K562 (cell line): Measurements from ENCODE around the gene UPK3A. TPM values are rescaled to one million over a fixed set of nuclear protein-coding genes. Genes with fewer than 3 reads are reported as not detected.

Source experiments
- ATAC-seq: fragments of 200-7000 bp; cut with Tn5 transposase; 3 replicates; pipeline ENCODE4 v1.9.1; 2020; ENCODE audit warnings: moderate library complexity
- BruUV-seq: library from RNA; stranded (reverse); fragments of 400-500 nt; replicated peaks from 2 replicates; lab custom pipeline; 2021; lab: Mats Ljungman, UMichigan
- CTCF ChIA-PET: fragments of 300-600 bp; formaldehyde crosslinking; extraction: SDS; loops from one replicate; lab custom pipeline; 2021; ENCODE audit warnings: low intra/inter-chr PET ratio; lab: Yijun Ruan, JAX
- POLR2A ChIA-PET: fragments of 300-600, 350-650 bp; sonication (Branson Sonifier 250); formaldehyde crosslinking; extraction: SDS; loops from one replicate; lab custom pipeline; 2021; ENCODE audit warnings: antibody characterized with exemption, inconsistent platforms; lab: Yijun Ruan, JAX
- DNase-seq, 4 experiments: peaks; one replicate each; pipeline versions ENCODE4 v3.0.0 to v3.0.0-alpha.2; 2011 to 2018; ENCODE audit warnings: low spot score in 3 of 4, mixed read lengths in 3 of 4; ENCODE audit errors: extremely low read depth in 1 of 4
- FAIRE-seq: peaks from 2 replicates; lab custom pipeline; 2011; peaks lifted over from hg19 to GRCh38; lab: Jason Lieb, UNC
- H2AFZ ChIP-seq: 2 replicates; pipeline ENCODE4 v1.6.0; 2011; ENCODE audit warnings: low read depth, low read length, control low read depth, inconsistent platforms
- H3K27ac ChIP-seq: fragments of 200-600 bp; 3 replicates; pipeline ENCODE4 v1.8.0; 2011; ENCODE audit warnings: low read depth, mild to moderate bottlenecking, control low read depth, inconsistent platforms, low read length, moderate library complexity, mixed read lengths; ENCODE audit errors: extremely low read depth
- H3K27me3 ChIP-seq, 2 experiments: fragments of 300-600 bp in 1 of 2; 2 replicates in 1 of 2; 3 replicates in 1 of 2; pipeline versions ENCODE4 v1.6.0 to v1.8.0; 2011; ENCODE audit warnings: inconsistent platforms in 2 of 2, low read length in 2 of 2, mild to moderate bottlenecking in 1 of 2, mixed read lengths in 1 of 2, moderate library complexity in 1 of 2; ENCODE audit not compliant: control insufficient read depth in 2 of 2, insufficient read depth in 2 of 2
- H3K36me3 ChIP-seq: fragments of 300-600 bp; 3 replicates; pipeline ENCODE4 v1.8.0; 2011; ENCODE audit warnings: mild to moderate bottlenecking, low read length, inconsistent platforms; ENCODE audit not compliant: control insufficient read depth, insufficient read depth
- H3K4me1 ChIP-seq, 2 experiments: fragments of 200-600 bp in 1 of 2; replicated peaks in 1 of 2; 2 replicates in 1 of 2; 3 replicates in 1 of 2; pipeline versions ENCODE4 v1.5.1 to v1.8.0; 2011; ENCODE audit warnings: inconsistent platforms in 2 of 2, low read length in 2 of 2, mild to moderate bottlenecking in 1 of 2, mixed read lengths in 1 of 2, moderate library complexity in 1 of 2; ENCODE audit not compliant: control insufficient read depth in 2 of 2, insufficient read depth in 2 of 2
- H3K4me2 ChIP-seq: 2 replicates; pipeline ENCODE4 v1.6.1; 2011; ENCODE audit warnings: low read length, control low read depth, inconsistent platforms, mixed read lengths; ENCODE audit not compliant: insufficient read depth
- H3K4me3 ChIP-seq: fragments of 200-600 bp; sonication (generic), shearing (Covaris generic); 2 replicates; pipeline ENCODE4 v1.5.1; 2016; ENCODE audit warnings: control low read depth, inconsistent platforms
- H3K79me2 ChIP-seq: fragments of 200-600 bp; 3 replicates; pipeline ENCODE4 v1.8.0; 2011; ENCODE audit warnings: low read length, inconsistent platforms; ENCODE audit not compliant: control insufficient read depth, insufficient read depth
- H3K9ac ChIP-seq, 2 experiments: 2 replicates each; pipeline versions ENCODE4 v1.6.0 to v1.6.1; 2011; ENCODE audit warnings: low read depth in 2 of 2, low read length in 2 of 2, control low read depth in 1 of 2, inconsistent platforms in 1 of 2, mild to moderate bottlenecking in 1 of 2, mixed read lengths in 1 of 2; ENCODE audit not compliant: insufficient read depth in 1 of 2
- H3K9me1 ChIP-seq: one replicate; pipeline ENCODE4 v1.6.0; 2011; ENCODE audit warnings: inconsistent platforms, mild to moderate bottlenecking, low read length, moderate library complexity; ENCODE audit not compliant: control insufficient read depth, insufficient read depth
- H3K9me3 ChIP-seq: replicated peaks from 2 replicates; pipeline ENCODE4 v1.5.1; 2011; ENCODE audit warnings: low read depth, low read length, inconsistent platforms; ENCODE audit not compliant: control insufficient read depth, insufficient read depth
- H4K20me1 ChIP-seq: replicated peaks from 2 replicates; pipeline ENCODE4 v1.6.1; 2011; ENCODE audit warnings: low read length, inconsistent platforms, mixed read lengths; ENCODE audit not compliant: control insufficient read depth, insufficient read depth
- CBFB ChIP-seq: sonication (generic); formaldehyde crosslinking; IDR thresholded peaks from 2 replicates; pipeline ENCODE4 v1.4.0; 2020; ENCODE audit warnings: mild to moderate bottlenecking, missing genetic modification reagents
- CTCF ChIP-seq, 3 experiments: IDR thresholded peaks in 2 of 3; conservative IDR thresholded peaks in 1 of 3; 2 replicates each; pipeline ENCODE4 v1.5.1; 2011 to 2012; ENCODE audit warnings: low read length in 3 of 3, mild to moderate bottlenecking in 3 of 3, control low read depth in 2 of 3, improper control_type of control experiment in 1 of 3, inconsistent platforms in 1 of 3, low read depth in 1 of 3, mixed read lengths in 1 of 3, moderate library complexity in 1 of 3; ENCODE audit not compliant: insufficient read depth in 2 of 3
- DIDO1 ChIP-seq: fragments of 450-650 bp; IDR thresholded peaks from 2 replicates; pipeline ENCODE4 v1.6.1; 2016; ENCODE audit warnings: low read depth, missing biosample characterization, missing genetic modification characterization
- FOXA3 ChIP-seq, 2 experiments: fragments of 450-650 bp in 1 of 2; sonication (generic) in 1 of 2; formaldehyde crosslinking; IDR thresholded peaks in 1 of 2; conservative IDR thresholded peaks in 1 of 2; 2 replicates each; pipeline versions ENCODE4 v1.4.0 to v1.8.0; 2020 to 2022; ENCODE audit warnings: mild to moderate bottlenecking in 2 of 2, missing genetic modification reagents in 1 of 2
- GTF2E2 ChIP-seq: fragments of 200-800 bp; sonication (Bioruptor generic); IDR thresholded peaks from 2 replicates; pipeline ENCODE4 v1.6.1; 2016; ENCODE audit warnings: missing genetic modification characterization, missing compliant biosample characterization
- HDAC2 ChIP-seq: fragments of 450-650 bp; IDR thresholded peaks from 2 replicates; pipeline ENCODE4 v1.6.1; 2016; ENCODE audit warnings: mild to moderate bottlenecking
- HMG20A ChIP-seq: fragments of 450-650 bp; formaldehyde crosslinking; conservative IDR thresholded peaks from 2 replicates; pipeline ENCODE4 v1.4.0; 2020; ENCODE audit warnings: mild to moderate bottlenecking, mixed read lengths
- KLF1 ChIP-seq: fragments of 450-650 bp; IDR thresholded peaks from 2 replicates; pipeline ENCODE4 v1.6.1; 2016; ENCODE audit warnings: missing genetic modification characterization, missing compliant biosample characterization
- POLR2B ChIP-seq: fragments of 450-650 bp; IDR thresholded peaks from 2 replicates; pipeline ENCODE4 v1.6.1; 2018; ENCODE audit warnings: low read depth; ENCODE audit not compliant: partially characterized antibody
- SAFB ChIP-seq: fragments of 200-400 bp; formaldehyde crosslinking; IDR thresholded peaks from 2 replicates; pipeline ENCODE4 v1.6.1; 2017; ENCODE audit warnings: low read depth, low read length, borderline replicate concordance
- ZBTB8A ChIP-seq: fragments of 450-650 bp; IDR thresholded peaks from 2 replicates; pipeline ENCODE4 v1.6.1; 2018; ENCODE audit warnings: mild to moderate bottlenecking, moderate library complexity; ENCODE audit not compliant: partially characterized antibody
- ZNF24 ChIP-seq: fragments of 450-650 bp; IDR thresholded peaks from 2 replicates; pipeline ENCODE4 v1.6.1; 2016
- WGBS: fragments of 100-300 bp; shearing (Covaris generic); methylation state at CpG from one replicate; pipeline ENCODE4 v1.1.6; 2016; ENCODE audit warnings: low coverage, mixed read lengths; ENCODE audit not compliant: insufficient coverage; ENCODE audit errors: missing lambda C conversion rate; 5-methylcytosine and 5-hydroxymethylcytosine counted together
- in situ Hi-C: fragments of 300-500 bp; cut with MboI; formaldehyde crosslinking; loops from 4 replicates; pipeline ENCODE4 v1.15.0; 2018; ENCODE audit warnings: inconsistent platforms, mixed read lengths
- intact Hi-C: fragments of 100-400 bp; cut with micrococcal nuclease; formaldehyde crosslinking; loops from 2 replicates; pipeline ENCODE4 v1.14.2; 2022
- polyA plus RNA-seq, 8 experiments: library from polyadenylated mRNA; depleted of rRNA in 4 of 8; stranded (reverse) in 5 of 8; unstranded in 3 of 8; fragments of >200 nt; fragmentation: Nextera tagmentation in 2 of 8; fragmentation: Illumina TruSeq in 1 of 8; extraction: Ambion mirVana in 2 of 8; extraction: Trizol in 1 of 8; gene quantifications; 2 replicates each; pipeline versions ENCODE4 v1.2.1 to v1.2.3, GENCODE V29; 2011 to 2014; ENCODE audit warnings: inconsistent platforms in 1 of 8, missing spikeins in 1 of 8
- total RNA-seq, 7 experiments: library from RNA; depleted of rRNA in 6 of 7; stranded (reverse); fragments of >200 nt in 6 of 7; fragmentation: Illumina TruSeq in 2 of 7; extraction: Trizol in 2 of 7; gene quantifications; 2 replicates each; pipeline versions ENCODE4 v1.2.1 to v1.2.3, GENCODE V29; 2011 to 2021; ENCODE audit warnings: low replicate concordance in 1 of 7
- TF ChIP-seq, protein P1 (sequence below): IDR thresholded peaks from 2 replicates; pipeline ENCODE4 v1.6.1; 2016; ENCODE audit warnings: missing genetic modification characterization, missing compliant biosample characterization
- TF ChIP-seq, protein P2 (sequence below): fragments of 450-650 bp; formaldehyde crosslinking; IDR thresholded peaks from 2 replicates; pipeline ENCODE4 v1.4.0; 2020; ENCODE audit warnings: mild to moderate bottlenecking, moderate library complexity

UPK3A gene
- total and polyA plus RNA-seq, 9 of the 15 experiments (the other 6 are each of a cell fraction or from before 2014, with no cell fraction given), result not detected

DNA sequence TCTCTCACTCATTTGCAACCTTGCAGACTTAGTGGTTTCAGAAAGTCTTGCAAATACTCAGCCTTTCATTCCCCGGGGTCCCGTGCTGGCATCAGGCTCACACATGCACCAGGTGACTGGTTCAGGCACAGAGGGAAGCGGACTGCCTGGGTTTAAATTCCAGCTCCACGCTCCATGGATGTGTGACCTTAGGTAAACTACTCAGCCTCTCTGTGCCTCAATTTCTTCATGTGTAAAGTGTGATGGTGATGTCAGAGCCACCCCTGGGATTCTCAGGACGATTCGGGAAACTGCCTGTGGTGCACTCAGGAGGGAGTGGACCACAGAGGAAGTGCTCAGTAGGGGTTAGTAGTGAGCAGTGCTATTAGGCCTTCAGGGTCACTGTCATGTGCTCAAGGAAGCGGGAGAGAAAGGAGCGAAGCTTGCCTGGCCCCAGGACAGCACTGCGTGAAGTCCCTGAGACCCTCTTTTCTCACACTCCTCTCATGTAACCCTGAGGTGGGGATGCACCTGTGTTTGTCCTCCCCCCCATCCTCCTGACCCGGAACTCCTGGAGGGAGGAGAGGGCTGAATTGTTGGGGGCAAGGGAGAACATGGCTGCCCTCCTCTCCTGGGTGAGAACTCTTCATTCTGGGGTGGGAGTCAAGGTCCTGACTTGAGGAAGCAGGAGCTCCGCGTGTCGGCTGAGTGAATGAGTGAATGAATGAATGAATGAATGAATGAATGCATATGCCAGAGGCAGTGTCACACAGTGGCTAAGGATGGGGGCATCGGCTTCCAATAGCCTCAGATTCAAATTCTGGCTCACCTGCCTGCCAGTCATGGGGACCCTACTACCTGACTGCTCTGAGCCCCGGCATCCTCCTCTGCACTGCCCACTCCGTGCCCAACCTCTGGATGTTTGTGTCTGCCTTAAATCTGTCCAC lies 14.4 kb upstream of the UPK3A start (continued):
- no peak for TF ChIP-seq FOXA3 (CRISPR knock-in tag; conservative IDR thresholded peaks at IDR 0.05 in 1 of 2, IDR thresholded peaks at IDR 0.05 in 1 of 2)
- TF ChIP-seq, protein P1, sequence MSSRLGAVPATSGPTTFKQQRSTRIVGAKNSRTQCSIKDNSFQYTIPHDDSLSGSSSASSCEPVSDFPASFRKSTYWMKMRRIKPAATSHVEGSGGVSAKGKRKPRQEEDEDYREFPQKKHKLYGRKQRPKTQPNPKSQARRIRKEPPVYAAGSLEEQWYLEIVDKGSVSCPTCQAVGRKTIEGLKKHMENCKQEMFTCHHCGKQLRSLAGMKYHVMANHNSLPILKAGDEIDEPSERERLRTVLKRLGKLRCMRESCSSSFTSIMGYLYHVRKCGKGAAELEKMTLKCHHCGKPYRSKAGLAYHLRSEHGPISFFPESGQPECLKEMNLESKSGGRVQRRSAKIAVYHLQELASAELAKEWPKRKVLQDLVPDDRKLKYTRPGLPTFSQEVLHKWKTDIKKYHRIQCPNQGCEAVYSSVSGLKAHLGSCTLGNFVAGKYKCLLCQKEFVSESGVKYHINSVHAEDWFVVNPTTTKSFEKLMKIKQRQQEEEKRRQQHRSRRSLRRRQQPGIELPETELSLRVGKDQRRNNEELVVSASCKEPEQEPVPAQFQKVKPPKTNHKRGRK (tag), result no peak
- TF ChIP-seq ZNF24, result peak; percentile 84; the same call in 1 of the 2 replicates

- no peaks in the 10 kb centered on the region for H3K79me2 ChIP-seq
- no peaks in the 10 kb centered on the region for H3K36me3 ChIP-seq
- intact Hi-C loops, result no loop called here
- ChIA-PET POLR2A (interaction anchor here (0.7 to 1.0 kb wide), 2 partner anchors 116 to 177 kb away, joined by 3 to 4 read pairs; no protein-coding TSS in a partner anchor), CTCF (no interaction called here)
- 15% methylated on average over 12 of the region's 13 CpGs for WGBS
- no peak for DNase-seq
- H3K4me2 ChIP-seq, result no peak overlapping the region
- no TSS peak for BruUV-seq
- no peak overlapping the region for H2AFZ ChIP-seq
- ATAC-seq, result no peak
- no peak overlapping the region for H3K4me3 ChIP-seq
- FAIRE-seq, result no peak
- H3K27me3 ChIP-seq, result peaks cover 0 to 5% of the 10 kb centered on the region in 2 experiments; a peak in 2 of 5 replicates
- H3K27ac ChIP-seq, result no peak overlapping the region
- in situ Hi-C loops, result no loop called here
- no peak overlapping the region for H3K9ac ChIP-seq
- peaks cover 0 to 9% of the 10 kb centered on the region in 2 experiments; a peak in 3 of 5 replicates for H3K4me1 ChIP-seq
- H3K9me1 ChIP-seq, result no peaks in the 10 kb centered on the region
- H3K9me3 ChIP-seq, result no peaks in the 10 kb centered on the region
- H4K20me1 ChIP-seq, result no peaks in the 10 kb centered on the region
- no peak for TF ChIP-seq KLF1 (tag)
- no peak for TF ChIP-seq GTF2E2 (tag)
- TF ChIP-seq ZBTB8A, result no peak
- TF ChIP-seq, protein P2, sequence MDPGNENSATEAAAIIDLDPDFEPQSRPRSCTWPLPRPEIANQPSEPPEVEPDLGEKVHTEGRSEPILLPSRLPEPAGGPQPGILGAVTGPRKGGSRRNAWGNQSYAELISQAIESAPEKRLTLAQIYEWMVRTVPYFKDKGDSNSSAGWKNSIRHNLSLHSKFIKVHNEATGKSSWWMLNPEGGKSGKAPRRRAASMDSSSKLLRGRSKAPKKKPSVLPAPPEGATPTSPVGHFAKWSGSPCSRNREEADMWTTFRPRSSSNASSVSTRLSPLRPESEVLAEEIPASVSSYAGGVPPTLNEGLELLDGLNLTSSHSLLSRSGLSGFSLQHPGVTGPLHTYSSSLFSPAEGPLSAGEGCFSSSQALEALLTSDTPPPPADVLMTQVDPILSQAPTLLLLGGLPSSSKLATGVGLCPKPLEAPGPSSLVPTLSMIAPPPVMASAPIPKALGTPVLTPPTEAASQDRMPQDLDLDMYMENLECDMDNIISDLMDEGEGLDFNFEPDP (CRISPR knock-in tag), result no peak
- no peak for TF ChIP-seq CTCF (IDR thresholded peaks at IDR 0.05 in 2 of 3, conservative IDR thresholded peaks at IDR 0.05 in 1 of 3; ENCODE audit: insufficient read depth in 2 of 3, low read depth in 1 of 3, low read length in 3 of 3)
- TF ChIP-seq CBFB (CRISPR knock-in tag), result no peak
- no peak for TF ChIP-seq POLR2B
- TF ChIP-seq SAFB, result no peak
- TF ChIP-seq DIDO1 (tag), result no peak
- TF ChIP-seq HDAC2, result no peak
- no peak for TF ChIP-seq HMG20A (CRISPR knock-in tag)
Observed at GRCh38 chr22:45271667-45272201, 13.0 kb upstream of the UPK3A start.
